OCI-LY7 (cell line): ENCODE data around the gene SPTB. TPM values are rescaled to one million over a fixed set of nuclear protein-coding genes. Genes with fewer than 3 reads are reported as not detected.

Experiments used
- BruUV-seq: library from RNA; stranded (reverse); fragments of 400-500 nt; replicated peaks from 2 replicates; lab custom pipeline; 2021; lab: Mats Ljungman, UMichigan
- CTCF ChIA-PET: fragments of 300-600 bp; sonication (Branson Sonifier 250); formaldehyde crosslinking; loops from one replicate; lab custom pipeline; 2022; ENCODE audit warnings: antibody characterized with exemption; ENCODE audit not compliant: unreplicated experiment; lab: Charles Lee
- POLR2A ChIA-PET: fragments of 300-600 bp; sonication (Branson Sonifier 250); formaldehyde crosslinking; loops from one replicate; lab custom pipeline; 2022; ENCODE audit warnings: antibody characterized with exemption; lab: Charles Lee
- DNase-seq: peaks from one replicate; pipeline ENCODE4 v3.0.0-alpha.2; 2015; ENCODE audit warnings: low spot score
- H2AFZ ChIP-seq: fragments of 200-600 bp; sonication (generic), shearing (Covaris generic); 2 replicates; pipeline ENCODE4 v1.6.1; 2014; ENCODE audit warnings: mild to moderate bottlenecking, antibody characterized with exemption, low read length, moderate library complexity
- H3K27ac ChIP-seq: fragments of 200-600 bp; sonication (generic); 2 replicates; pipeline ENCODE4 v1.5.1; 2014; ENCODE audit warnings: mixed run types, low read depth, mild to moderate bottlenecking, moderate library complexity, low read length, inconsistent platforms; ENCODE audit not compliant: poor library complexity, severe bottlenecking
- H3K36me3 ChIP-seq: fragments of 200-600 bp; sonication (generic); 2 replicates; pipeline ENCODE4 v1.6.1; 2014; ENCODE audit warnings: mild to moderate bottlenecking, antibody characterized with exemption, low read length, moderate library complexity, mixed read lengths; ENCODE audit not compliant: insufficient read depth
- H3K4me1 ChIP-seq: fragments of 200-600 bp; sonication (generic); 2 replicates; pipeline ENCODE4 v1.5.1; 2014; ENCODE audit warnings: mild to moderate bottlenecking, low read length; ENCODE audit not compliant: insufficient read depth, poor library complexity, severe bottlenecking
- H3K4me2 ChIP-seq: fragments of 200-600 bp; sonication (generic); 2 replicates; pipeline ENCODE4 v1.6.1; 2014; ENCODE audit warnings: mild to moderate bottlenecking, low read length
- H3K4me3 ChIP-seq: fragments of 200-600 bp; sonication (generic); 2 replicates; pipeline ENCODE4 v1.5.1; 2014; ENCODE audit warnings: mild to moderate bottlenecking, low read depth, low read length; ENCODE audit not compliant: poor library complexity, severe bottlenecking
- H3K79me2 ChIP-seq: fragments of 200-600 bp; sonication (generic); 2 replicates; pipeline ENCODE4 v1.6.1; 2016; ENCODE audit warnings: low read depth, mild to moderate bottlenecking, low read length, moderate library complexity, mixed read lengths; ENCODE audit not compliant: insufficient read depth
- H3K9me2 ChIP-seq: fragments of 200-600 bp; sonication (generic); 2 replicates; pipeline ENCODE4 v1.6.1; 2016; ENCODE audit warnings: mild to moderate bottlenecking, low read length, mixed read lengths; ENCODE audit not compliant: insufficient read depth
- H3K9me3 ChIP-seq: fragments of 200-600 bp; sonication (generic); 2 replicates; pipeline ENCODE4 v1.6.1; 2014; ENCODE audit warnings: mild to moderate bottlenecking, mixed run types, low read length, mixed read lengths
- H4K20me1 ChIP-seq: fragments of 200-600 bp; sonication (generic); 2 replicates; pipeline ENCODE4 v1.6.1; 2014; ENCODE audit warnings: mild to moderate bottlenecking, antibody characterized with exemption, low read length, moderate library complexity, mixed read lengths; ENCODE audit not compliant: insufficient read depth
- EZH2phosphoT487 ChIP-seq: fragments of 200-600 bp; sonication (generic); IDR thresholded peaks from 2 replicates; pipeline ENCODE4 v1.6.1; 2018; ENCODE audit warnings: low read depth, borderline replicate concordance, mild to moderate bottlenecking, mixed run types, antibody characterized with exemption, low read length, moderate library complexity, mixed read lengths
- intact Hi-C: fragments of 100-400 bp; cut with micrococcal nuclease; formaldehyde crosslinking; loops from one replicate; pipeline ENCODE4 v1.10.0; 2022; ENCODE audit not compliant: unreplicated experiment
- microRNA-seq: library from miRNA; unstranded; fragments of <30 nt; microRNA quantifications from one replicate; pipeline ENCODE4 v1.2.0, GENCODE V29; 2022; ENCODE audit warnings: borderline replicate concordance
- small RNA-seq: library from RNA; depleted of rRNA; stranded (forward); fragments of <200 nt; gene quantifications from one replicate; pipeline ENCODE3, GENCODE V24; 2014
- total RNA-seq, 2 experiments: library from RNA; depleted of rRNA in 1 of 2; stranded (reverse); fragments of >200 nt in 1 of 2; shearing (Covaris generic) in 1 of 2; gene quantifications; 2 replicates each; pipeline ENCODE4 v1.2.3, GENCODE V29; 2014 to 2022
- TF ChIP-seq, protein P1 (sequence below): fragments of 200-600 bp; sonication (generic); conservative IDR thresholded peaks from 2 replicates; pipeline ENCODE4 v1.5.1; 2014; ENCODE audit warnings: mild to moderate bottlenecking, antibody characterized with exemption, low read length, moderate library complexity, mixed read lengths

The SPTB gene
- total RNA-seq, 2 experiments from 2014 or later, result not detected

DNA sequence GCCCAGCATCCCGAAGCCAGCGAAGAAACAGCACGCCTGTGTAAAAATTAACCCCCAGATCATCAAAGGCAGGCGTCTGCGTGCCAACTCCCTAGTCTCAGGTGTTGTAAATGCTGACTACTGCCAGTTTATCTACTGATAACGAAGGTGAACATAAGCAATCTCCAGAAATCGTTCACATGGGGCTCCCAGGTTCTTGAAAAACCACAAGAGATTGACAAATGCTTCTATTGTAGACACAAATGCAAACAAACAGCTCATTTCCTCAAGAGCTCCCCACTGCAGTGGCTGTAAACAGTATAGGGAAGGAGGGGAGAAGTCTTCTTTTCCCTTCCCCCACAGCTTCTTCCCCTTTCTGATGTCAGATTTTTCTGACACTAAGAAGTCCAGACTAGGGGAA is 180.8 kb downstream of the SPTB start:
- TF ChIP-seq, protein P1, sequence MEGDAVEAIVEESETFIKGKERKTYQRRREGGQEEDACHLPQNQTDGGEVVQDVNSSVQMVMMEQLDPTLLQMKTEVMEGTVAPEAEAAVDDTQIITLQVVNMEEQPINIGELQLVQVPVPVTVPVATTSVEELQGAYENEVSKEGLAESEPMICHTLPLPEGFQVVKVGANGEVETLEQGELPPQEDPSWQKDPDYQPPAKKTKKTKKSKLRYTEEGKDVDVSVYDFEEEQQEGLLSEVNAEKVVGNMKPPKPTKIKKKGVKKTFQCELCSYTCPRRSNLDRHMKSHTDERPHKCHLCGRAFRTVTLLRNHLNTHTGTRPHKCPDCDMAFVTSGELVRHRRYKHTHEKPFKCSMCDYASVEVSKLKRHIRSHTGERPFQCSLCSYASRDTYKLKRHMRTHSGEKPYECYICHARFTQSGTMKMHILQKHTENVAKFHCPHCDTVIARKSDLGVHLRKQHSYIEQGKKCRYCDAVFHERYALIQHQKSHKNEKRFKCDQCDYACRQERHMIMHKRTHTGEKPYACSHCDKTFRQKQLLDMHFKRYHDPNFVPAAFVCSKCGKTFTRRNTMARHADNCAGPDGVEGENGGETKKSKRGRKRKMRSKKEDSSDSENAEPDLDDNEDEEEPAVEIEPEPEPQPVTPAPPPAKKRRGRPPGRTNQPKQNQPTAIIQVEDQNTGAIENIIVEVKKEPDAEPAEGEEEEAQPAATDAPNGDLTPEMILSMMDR, result no peak
- TF ChIP-seq EZH2phosphoT487, result no peak
- no TSS peak for BruUV-seq
- Histone ChIP-seq H2AFZ (no peak overlapping the region), H3K36me3 (no peaks in the 10 kb centered on the region), H3K79me2 (no peaks in the 10 kb centered on the region), H3K27ac (no peak overlapping the region), H3K9me2 (no peaks in the 10 kb centered on the region), H3K4me1 (no peaks in the 10 kb centered on the region), H3K4me3 (no peak overlapping the region), H4K20me1 (no peaks in the 10 kb centered on the region), H3K9me3 (no peaks in the 10 kb centered on the region), H3K4me2 (no peak overlapping the region)
- POLR2A ChIA-PET, result interaction anchor here (0.7 to 1.1 kb wide), 2 partner anchors 70 to 290 kb away, joined by 3 read pairs; no protein-coding TSS in a partner anchor
- intact Hi-C loops, result no loop called here
- no peak for DNase-seq
- CTCF ChIA-PET, result no interaction called here

DNA sequence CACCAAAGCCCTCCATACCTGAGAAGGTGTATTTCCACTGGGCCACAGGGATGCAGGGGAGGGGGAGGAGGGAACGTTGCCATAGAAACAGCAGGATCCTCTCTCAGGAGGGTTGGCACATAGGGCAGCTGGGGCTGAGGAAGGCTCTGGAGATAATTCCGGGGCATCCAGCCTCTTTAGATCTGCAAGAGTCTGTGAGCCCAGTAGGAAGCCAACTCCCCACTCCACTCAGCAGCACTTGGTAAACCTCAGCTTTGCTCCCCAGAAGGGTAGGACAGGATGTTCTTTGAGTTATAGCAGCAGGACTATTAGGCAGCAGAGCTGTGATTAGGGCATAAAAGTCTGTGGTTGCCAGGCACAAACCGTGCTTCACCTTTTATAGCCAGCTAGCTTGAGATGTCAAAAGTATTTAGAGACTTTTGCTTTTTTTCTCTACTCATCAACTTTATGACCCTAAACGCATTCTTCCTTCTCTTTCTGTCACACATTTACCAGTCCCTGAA is 183.3 kb downstream of the SPTB start:
- no peaks in the 10 kb centered on the region for H3K9me3 ChIP-seq
- BruUV-seq, result no TSS peak
- no peak overlapping the region for H3K4me2 ChIP-seq
- no peak for TF ChIP-seq EZH2phosphoT487
- TF ChIP-seq, protein P1, result no peak
- H3K9me2 ChIP-seq, result no peaks in the 10 kb centered on the region
- DNase-seq, result no peak
- H3K4me1 ChIP-seq, result no peaks in the 10 kb centered on the region
- H2AFZ ChIP-seq, result no peak overlapping the region
- H4K20me1 ChIP-seq, result no peaks in the 10 kb centered on the region
- CTCF ChIA-PET, result no interaction called here
- H3K36me3 ChIP-seq, result no peaks in the 10 kb centered on the region
- intact Hi-C loops, result no loop called here
- H3K4me3 ChIP-seq, result no peak overlapping the region
- no peaks in the 10 kb centered on the region for H3K79me2 ChIP-seq
- POLR2A ChIA-PET, result interaction anchor here (0.5 kb wide), 1 partner anchor 1956 kb away, joined by 4 read pairs; no protein-coding TSS in a partner anchor
- H3K27ac ChIP-seq, result no peak overlapping the region

Small RNA genes lying within 50 kb of the gene (microRNA-seq; reads per million reads assigned to microRNA genes)
- not detected for gene MIR7855

Small RNA genes lying within 50 kb of the gene (small RNA-seq; reads per million reads assigned to genes)
- not detected for gene RPPH1-2P

Other genes with a start within 250 kb of the SPTB start
- gene PLEKHG3, start 175.5 kb downstream of the SPTB start, total RNA-seq (2014; rRNA removed; shearing (Covaris generic)), result not detected in 2 replicates
- not detected in 2 replicates for gene PLEKHG3, start 175.5 kb downstream of the SPTB start, total RNA-seq (2022)
- 33.0 and 34.0 TPM in 2 replicates for gene CHURC1, start 34.5 kb upstream of the SPTB start, total RNA-seq (2014; rRNA removed; shearing (Covaris generic))
- gene CHURC1, start 34.5 kb upstream of the SPTB start, total RNA-seq (2022), result 54.6 and 72.5 TPM in 2 replicates
- not detected in 2 replicates for gene GPX2, start 62.8 kb upstream of the SPTB start, total RNA-seq (2014; rRNA removed; shearing (Covaris generic))
- gene GPX2, start 62.8 kb upstream of the SPTB start, total RNA-seq (2022), result not detected in 2 replicates
- 0.38 and 1.2 TPM in 2 replicates for gene RAB15, start 92.4 kb upstream of the SPTB start, total RNA-seq (2014; rRNA removed; shearing (Covaris generic))
- gene RAB15, start 92.4 kb upstream of the SPTB start, total RNA-seq (2022), result not detected in 2 replicates
- gene FNTB, start 107.0 kb upstream of the SPTB start, total RNA-seq (2014; rRNA removed; shearing (Covaris generic)), result 6.3 and 9.2 TPM in 2 replicates
- gene FNTB, start 107.0 kb upstream of the SPTB start, total RNA-seq (2022), result 12.0 and 18.0 TPM in 2 replicates
- 49.1 and 58.3 TPM in 2 replicates for gene MAX, start 222.6 kb upstream of the SPTB start, total RNA-seq (2014; rRNA removed; shearing (Covaris generic))
- gene MAX, start 222.6 kb upstream of the SPTB start, total RNA-seq (2022), result 91.2 and 94.1 TPM in 2 replicates